OCI-LY7 (cell line): ENCODE data around the gene NEURL3. TPM values are rescaled to one million over a fixed set of nuclear protein-coding genes. Genes with fewer than 3 reads are reported as not detected.

Source experiments
- BruUV-seq: library from RNA; stranded (reverse); fragments of 400-500 nt; replicated peaks from 2 replicates; lab custom pipeline; 2021; lab: Mats Ljungman, UMichigan
- CTCF ChIA-PET: fragments of 300-600 bp; sonication (Branson Sonifier 250); formaldehyde crosslinking; loops from one replicate; lab custom pipeline; 2022; ENCODE audit warnings: antibody characterized with exemption; ENCODE audit not compliant: unreplicated experiment; lab: Charles Lee
- POLR2A ChIA-PET: fragments of 300-600 bp; sonication (Branson Sonifier 250); formaldehyde crosslinking; loops from one replicate; lab custom pipeline; 2022; ENCODE audit warnings: antibody characterized with exemption; lab: Charles Lee
- DNase-seq: peaks from one replicate; pipeline ENCODE4 v3.0.0-alpha.2; 2015; ENCODE audit warnings: low spot score
- H2AFZ ChIP-seq: fragments of 200-600 bp; sonication (generic), shearing (Covaris generic); 2 replicates; pipeline ENCODE4 v1.6.1; 2014; ENCODE audit warnings: mild to moderate bottlenecking, antibody characterized with exemption, low read length, moderate library complexity
- H3K27ac ChIP-seq: fragments of 200-600 bp; sonication (generic); 2 replicates; pipeline ENCODE4 v1.5.1; 2014; ENCODE audit warnings: mixed run types, low read depth, mild to moderate bottlenecking, moderate library complexity, low read length, inconsistent platforms; ENCODE audit not compliant: poor library complexity, severe bottlenecking
- H3K36me3 ChIP-seq: fragments of 200-600 bp; sonication (generic); 2 replicates; pipeline ENCODE4 v1.6.1; 2014; ENCODE audit warnings: mild to moderate bottlenecking, antibody characterized with exemption, low read length, moderate library complexity, mixed read lengths; ENCODE audit not compliant: insufficient read depth
- H3K4me1 ChIP-seq: fragments of 200-600 bp; sonication (generic); 2 replicates; pipeline ENCODE4 v1.5.1; 2014; ENCODE audit warnings: mild to moderate bottlenecking, low read length; ENCODE audit not compliant: insufficient read depth, poor library complexity, severe bottlenecking
- H3K4me2 ChIP-seq: fragments of 200-600 bp; sonication (generic); 2 replicates; pipeline ENCODE4 v1.6.1; 2014; ENCODE audit warnings: mild to moderate bottlenecking, low read length
- H3K4me3 ChIP-seq: fragments of 200-600 bp; sonication (generic); 2 replicates; pipeline ENCODE4 v1.5.1; 2014; ENCODE audit warnings: mild to moderate bottlenecking, low read depth, low read length; ENCODE audit not compliant: poor library complexity, severe bottlenecking
- H3K79me2 ChIP-seq: fragments of 200-600 bp; sonication (generic); 2 replicates; pipeline ENCODE4 v1.6.1; 2016; ENCODE audit warnings: low read depth, mild to moderate bottlenecking, low read length, moderate library complexity, mixed read lengths; ENCODE audit not compliant: insufficient read depth
- H3K9me2 ChIP-seq: fragments of 200-600 bp; sonication (generic); 2 replicates; pipeline ENCODE4 v1.6.1; 2016; ENCODE audit warnings: mild to moderate bottlenecking, low read length, mixed read lengths; ENCODE audit not compliant: insufficient read depth
- H3K9me3 ChIP-seq: fragments of 200-600 bp; sonication (generic); 2 replicates; pipeline ENCODE4 v1.6.1; 2014; ENCODE audit warnings: mild to moderate bottlenecking, mixed run types, low read length, mixed read lengths
- H4K20me1 ChIP-seq: fragments of 200-600 bp; sonication (generic); 2 replicates; pipeline ENCODE4 v1.6.1; 2014; ENCODE audit warnings: mild to moderate bottlenecking, antibody characterized with exemption, low read length, moderate library complexity, mixed read lengths; ENCODE audit not compliant: insufficient read depth
- EZH2phosphoT487 ChIP-seq: fragments of 200-600 bp; sonication (generic); IDR thresholded peaks from 2 replicates; pipeline ENCODE4 v1.6.1; 2018; ENCODE audit warnings: low read depth, borderline replicate concordance, mild to moderate bottlenecking, mixed run types, antibody characterized with exemption, low read length, moderate library complexity, mixed read lengths
- intact Hi-C: fragments of 100-400 bp; cut with micrococcal nuclease; formaldehyde crosslinking; loops from one replicate; pipeline ENCODE4 v1.10.0; 2022; ENCODE audit not compliant: unreplicated experiment
- total RNA-seq, 2 experiments: library from RNA; depleted of rRNA in 1 of 2; stranded (reverse); fragments of >200 nt in 1 of 2; shearing (Covaris generic) in 1 of 2; gene quantifications; 2 replicates each; pipeline ENCODE4 v1.2.3, GENCODE V29; 2014 to 2022
- TF ChIP-seq, protein P1 (sequence below): fragments of 200-600 bp; sonication (generic); conservative IDR thresholded peaks from 2 replicates; pipeline ENCODE4 v1.5.1; 2014; ENCODE audit warnings: mild to moderate bottlenecking, antibody characterized with exemption, low read length, moderate library complexity, mixed read lengths

Gene NEURL3
- total RNA-seq, 2 experiments from 2014 or later = not detected

GRCh38 chr2:96491860-96492497, 13.2 kb downstream of the NEURL3 start:
- Histone ChIP-seq H3K4me1 (no peaks in the 10 kb centered on the region), H3K79me2 (no peaks in the 10 kb centered on the region), H3K4me3 (no peak overlapping the region), H3K4me2 (no peak overlapping the region), H2AFZ (no peak overlapping the region), H4K20me1 (no peaks in the 10 kb centered on the region), H3K9me2 (no peaks in the 10 kb centered on the region), H3K27ac (no peak overlapping the region), H3K9me3 (no peaks in the 10 kb centered on the region; the same call in 1 of the 2 replicates), H3K36me3 (no peaks in the 10 kb centered on the region)
- ChIA-PET POLR2A (no interaction called here), CTCF (no interaction called here)
- intact Hi-C loops = no loop called here
- BruUV-seq = no TSS peak
- DNase-seq = no peak
- TF ChIP-seq, protein P1, sequence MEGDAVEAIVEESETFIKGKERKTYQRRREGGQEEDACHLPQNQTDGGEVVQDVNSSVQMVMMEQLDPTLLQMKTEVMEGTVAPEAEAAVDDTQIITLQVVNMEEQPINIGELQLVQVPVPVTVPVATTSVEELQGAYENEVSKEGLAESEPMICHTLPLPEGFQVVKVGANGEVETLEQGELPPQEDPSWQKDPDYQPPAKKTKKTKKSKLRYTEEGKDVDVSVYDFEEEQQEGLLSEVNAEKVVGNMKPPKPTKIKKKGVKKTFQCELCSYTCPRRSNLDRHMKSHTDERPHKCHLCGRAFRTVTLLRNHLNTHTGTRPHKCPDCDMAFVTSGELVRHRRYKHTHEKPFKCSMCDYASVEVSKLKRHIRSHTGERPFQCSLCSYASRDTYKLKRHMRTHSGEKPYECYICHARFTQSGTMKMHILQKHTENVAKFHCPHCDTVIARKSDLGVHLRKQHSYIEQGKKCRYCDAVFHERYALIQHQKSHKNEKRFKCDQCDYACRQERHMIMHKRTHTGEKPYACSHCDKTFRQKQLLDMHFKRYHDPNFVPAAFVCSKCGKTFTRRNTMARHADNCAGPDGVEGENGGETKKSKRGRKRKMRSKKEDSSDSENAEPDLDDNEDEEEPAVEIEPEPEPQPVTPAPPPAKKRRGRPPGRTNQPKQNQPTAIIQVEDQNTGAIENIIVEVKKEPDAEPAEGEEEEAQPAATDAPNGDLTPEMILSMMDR = no peak
- TF ChIP-seq EZH2phosphoT487 = no peak

GRCh38 chr2:96489663-96490062, 15.5 kb downstream of the NEURL3 start:
- H3K36me3 ChIP-seq = no peaks in the 10 kb centered on the region
- no peak overlapping the region for H3K4me3 ChIP-seq
- TF ChIP-seq EZH2phosphoT487 = no peak
- TF ChIP-seq, protein P1 = no peak
- intact Hi-C loops = no loop called here
- no peaks in the 10 kb centered on the region for H3K9me2 ChIP-seq
- no peaks in the 10 kb centered on the region for H4K20me1 ChIP-seq
- no TSS peak for BruUV-seq
- ChIA-PET POLR2A (no interaction called here), CTCF (no interaction called here)
- no peak overlapping the region for H3K27ac ChIP-seq
- no peaks in the 10 kb centered on the region for H3K79me2 ChIP-seq
- no peaks in the 10 kb centered on the region for H3K4me1 ChIP-seq
- no peaks in the 10 kb centered on the region; the same call in 1 of the 2 replicates for H3K9me3 ChIP-seq
- DNase-seq = no peak
- no peak overlapping the region for H3K4me2 ChIP-seq
- no peak overlapping the region for H2AFZ ChIP-seq

DNA sequence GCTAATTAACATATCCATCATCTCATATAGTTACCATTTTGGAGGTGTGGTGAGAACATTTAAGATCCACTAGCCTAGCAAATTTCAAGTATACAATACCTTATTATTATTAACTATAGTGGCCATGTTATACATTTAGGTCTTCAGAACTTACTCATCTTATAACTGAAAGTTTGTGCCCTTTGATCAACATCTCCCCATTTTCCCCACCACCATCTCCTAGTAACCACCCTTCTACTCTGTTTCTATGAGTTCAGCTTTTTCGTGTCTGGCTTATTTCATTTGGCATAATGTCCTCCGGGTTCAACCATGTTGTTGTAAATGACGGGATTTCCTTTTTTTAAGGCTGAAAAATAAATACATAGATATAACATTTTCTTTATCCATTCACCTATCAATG, 15.9 kb downstream of the NEURL3 start:
- intact Hi-C loops = no loop called here
- no peaks in the 10 kb centered on the region; the same call in 1 of the 2 replicates for H3K9me3 ChIP-seq
- H3K36me3 ChIP-seq = no peaks in the 10 kb centered on the region
- no peak overlapping the region for H3K27ac ChIP-seq
- H4K20me1 ChIP-seq = no peaks in the 10 kb centered on the region
- no peaks in the 10 kb centered on the region for H3K9me2 ChIP-seq
- no peaks in the 10 kb centered on the region for H3K4me1 ChIP-seq
- no peak for DNase-seq
- BruUV-seq = no TSS peak
- H3K4me3 ChIP-seq = no peak overlapping the region
- H3K79me2 ChIP-seq = no peaks in the 10 kb centered on the region
- no peak overlapping the region for H3K4me2 ChIP-seq
- no peak overlapping the region for H2AFZ ChIP-seq
- TF ChIP-seq, protein P1 = no peak
- TF ChIP-seq EZH2phosphoT487 = no peak
- CTCF ChIA-PET = no interaction called here
- POLR2A ChIA-PET = interaction anchor here (0.7 kb wide), 1 partner anchor 99 kb away, joined by 4 read pairs; no protein-coding TSS in a partner anchor
